GM13977 (cell line): ENCODE data around the gene RANBP17.

Experiments used
- DNase-seq: peaks from one replicate; pipeline ENCODE4 v3.0.0; 2012; ENCODE audit warnings: low spot score
- CTCF ChIP-seq: IDR thresholded peaks from 2 replicates; pipeline ENCODE4 v1.5.1; 2012; ENCODE audit warnings: mild to moderate bottlenecking, control low read depth; ENCODE audit not compliant: insufficient read depth; ENCODE audit errors: extremely low read depth, missing control alignments
- in situ Hi-C: fragments of 300-500 bp; cut with MboI; formaldehyde crosslinking; loops from one replicate; pipeline ENCODE4 v1.12.0; 2022; ENCODE audit warnings: low sequenced_read_pairs, low pct_unique_long_range_greater_than_20kb, mixed read lengths, inconsistent platforms; ENCODE audit not compliant: unreplicated experiment

Gene RANBP17

GRCh38 chr5:171318026-171318425 is 456.2 kb downstream of the RANBP17 start:
- in situ Hi-C loops = loop anchor here (25.0 kb wide), 1 partner anchor 1919 kb away; the partner anchor contains the start of gene NKX2-5
- no peak for TF ChIP-seq CTCF
- DNase-seq = no peak

- no peak for TF ChIP-seq CTCF
- in situ Hi-C loops = loop anchor here (25.0 kb wide), 1 partner anchor 1916 kb away; the partner anchor contains the start of gene NKX2-5
- DNase-seq = no peak
Observed at GRCh38 chr5:171321447-171321846, 459.6 kb downstream of the RANBP17 start.

GRCh38 chr5:171322527-171322926 is 460.7 kb downstream of the RANBP17 start:
- in situ Hi-C loops = loop anchor here (25.0 kb wide), 1 partner anchor 1915 kb away; the partner anchor contains the start of gene NKX2-5
- no peak for DNase-seq
- TF ChIP-seq CTCF = no peak

- in situ Hi-C loops = loop anchor here (25.0 kb wide), 1 partner anchor 1914 kb away; the partner anchor contains the start of gene NKX2-5
- no peak for TF ChIP-seq CTCF
- DNase-seq = no peak
Observed at GRCh38 chr5:171323007-171323406, 461.2 kb downstream of the RANBP17 start.

- no peak for TF ChIP-seq CTCF
- DNase-seq = no peak
- in situ Hi-C loops = loop anchor here (25.0 kb wide), 1 partner anchor 1913 kb away; the partner anchor contains the start of gene NKX2-5
Observed at GRCh38 chr5:171323806-171324632, 462.2 kb downstream of the RANBP17 start.

- DNase-seq = no peak
- in situ Hi-C loops = loop anchor here (25.0 kb wide), 1 partner anchor 593 kb away; no protein-coding TSS in a partner anchor
- no peak for TF ChIP-seq CTCF
Observed at GRCh38 chr5:171330021-171330420, 468.2 kb downstream of the RANBP17 start.
